HFFc6 (cell line): ENCODE measurements around the gene SEC23B. TPM values are rescaled to one million over a fixed set of nuclear protein-coding genes. Genes with fewer than 3 reads are reported as not detected.

Experiments used
- DNase-seq: peaks from one replicate; pipeline ENCODE4 v3.0.0-alpha.2; 2018
- H3K27ac Mint-ChIP-seq: 2 replicates; pipeline ENCODE4 v1.8.0; 2020; ENCODE audit warnings: mild to moderate bottlenecking, mixed read lengths
- H3K27me3 Mint-ChIP-seq: 2 replicates; pipeline ENCODE4 v1.8.0; 2021; ENCODE audit warnings: mild to moderate bottlenecking, moderate library complexity, mixed read lengths; ENCODE audit not compliant: insufficient read depth
- H3K36me3 Mint-ChIP-seq: 2 replicates; pipeline ENCODE4 v1.8.0; 2021; ENCODE audit warnings: low read depth, mixed read lengths
- H3K4me1 Mint-ChIP-seq: 2 replicates; pipeline ENCODE4 v1.8.0; 2020; ENCODE audit warnings: low read depth, mixed read lengths
- H3K4me3 Mint-ChIP-seq: 2 replicates; pipeline ENCODE4 v1.8.0; 2020; ENCODE audit warnings: mild to moderate bottlenecking, moderate library complexity, mixed read lengths
- H3K9me3 Mint-ChIP-seq: 2 replicates; pipeline ENCODE4 v1.8.0; 2020; ENCODE audit warnings: mild to moderate bottlenecking, mixed read lengths
- CTCF ChIP-seq: fragments of 200-600 bp; sonication (generic); IDR thresholded peaks from 2 replicates; pipeline ENCODE4 v1.5.0; 2021; ENCODE audit warnings: antibody characterized with exemption, mild to moderate bottlenecking
- total RNA-seq, 6 experiments: library from RNA; stranded (reverse); fragmentation: NEBNext Ultra II Directional; extraction: Animal tissue kit (Norgen Biotek cat#: 25700); gene quantifications; 2 replicates in 1 of 6; 3 replicates in 5 of 6; pipeline ENCODE4 v1.2.3, GENCODE V29; 2021

The SEC23B gene
- total RNA-seq, 6 experiments from 2014 or later = 50.8 to 63.4 (median 57.6) TPM

- peak overlapping the region; percentile 83 for H3K27ac Mint-ChIP-seq
- H3K9me3 Mint-ChIP-seq = no peaks in the 10 kb centered on the region
- peaks cover 45% of the 10 kb centered on the region for H3K4me1 Mint-ChIP-seq
- 0 out of 2 replicates have a peak overlapping the region, but pooled peaks have one; percentile 3 for H3K4me3 Mint-ChIP-seq
- no peak for TF ChIP-seq CTCF
- DNase-seq = no peak
- H3K36me3 Mint-ChIP-seq = peaks cover 65% of the 10 kb centered on the region
- H3K27me3 Mint-ChIP-seq = no peaks in the 10 kb centered on the region
Observed at GRCh38 chr20:18527339-18527738, 19.6 kb downstream of the SEC23B start.

- H3K36me3 Mint-ChIP-seq = peaks cover 68% of the 10 kb centered on the region
- TF ChIP-seq CTCF = no peak
Observed at GRCh38 chr20:18527836-18528235, 20.1 kb downstream of the SEC23B start.

GRCh38 chr20:18529041-18529440 is 21.3 kb downstream of the SEC23B start:
- Mint-ChIP-seq H3K4me3 (no peak overlapping the region), H3K9me3 (no peaks in the 10 kb centered on the region), H3K36me3 (peaks cover 73% of the 10 kb centered on the region), H3K27me3 (no peaks in the 10 kb centered on the region), H3K27ac (no peak overlapping the region), H3K4me1 (peaks cover 41% of the 10 kb centered on the region)
- DNase-seq = no peak
- TF ChIP-seq CTCF = no peak

More at GRCh38 chr20:18527836-18528235, 20.1 kb downstream of the SEC23B start:
- Mint-ChIP-seq H3K27ac (peak overlapping the region; percentile 83), H3K27me3 (no peaks in the 10 kb centered on the region), H3K4me1 (peaks cover 45% of the 10 kb centered on the region), H3K9me3 (no peaks in the 10 kb centered on the region), H3K4me3 (0 out of 2 replicates have a peak overlapping the region, but pooled peaks have one; percentile 3)
- peak; percentile 80 for DNase-seq

GRCh38 chr20:18532626-18533025 is 24.9 kb downstream of the SEC23B start:
- H3K4me1 Mint-ChIP-seq = peaks cover 13% of the 10 kb centered on the region
- TF ChIP-seq CTCF = no peak
- H3K9me3 Mint-ChIP-seq = no peaks in the 10 kb centered on the region
- no peak overlapping the region for H3K27ac Mint-ChIP-seq
- H3K4me3 Mint-ChIP-seq = no peak overlapping the region
- peaks cover 62% of the 10 kb centered on the region for H3K36me3 Mint-ChIP-seq
- H3K27me3 Mint-ChIP-seq = no peaks in the 10 kb centered on the region
- no peak for DNase-seq

GRCh38 chr20:18533491-18533890 is 25.8 kb downstream of the SEC23B start:
- TF ChIP-seq CTCF = no peak
- Mint-ChIP-seq H3K27ac (no peak overlapping the region; the same call in 1 of the 2 replicates), H3K4me3 (no peak overlapping the region), H3K9me3 (no peaks in the 10 kb centered on the region), H3K36me3 (peaks cover 59% of the 10 kb centered on the region), H3K27me3 (no peaks in the 10 kb centered on the region), H3K4me1 (peaks cover 7% of the 10 kb centered on the region)
- no peak for DNase-seq
